A172 (cell line): ENCODE results near the gene RNF182. TPM values are rescaled to one million over a fixed set of nuclear protein-coding genes. Genes with fewer than 3 reads are reported as not detected.
"Not testable (repeated sequence)": the region's sequence is repeated elsewhere in the genome, so short reads cannot be mapped to it uniquely, and the experiment has no call there.

Source experiments
- DNase-seq: peaks from one replicate; pipeline ENCODE4 v3.0.0-alpha.2; 2015; ENCODE audit warnings: low spot score
- total RNA-seq: library from RNA; depleted of rRNA; stranded (reverse); fragments of >200 nt; shearing (Covaris generic); gene quantifications from 2 replicates; pipeline ENCODE4 v1.2.3, GENCODE V29; 2014

RNF182 gene
- total RNA-seq, 1 experiment from 2014 or later: 13.0 TPM

- DNase-seq: no peak
Measured at GRCh38 chr6:13965582-13966127, 40.9 kb downstream of the RNF182 start.

- no peak for DNase-seq
Measured at GRCh38 chr6:13971303-13971702, 46.6 kb downstream of the RNF182 start.

GRCh38 chr6:13972602-13973001, 47.9 kb downstream of the RNF182 start:
- DNase-seq: not testable (repeated sequence)

- DNase-seq: not testable (repeated sequence)
Measured at GRCh38 chr6:13973422-13973821, 48.7 kb downstream of the RNF182 start.

GRCh38 chr6:13978102-13978640, 53.4 kb downstream of the RNF182 start:
- DNase-seq: no peak

DNA sequence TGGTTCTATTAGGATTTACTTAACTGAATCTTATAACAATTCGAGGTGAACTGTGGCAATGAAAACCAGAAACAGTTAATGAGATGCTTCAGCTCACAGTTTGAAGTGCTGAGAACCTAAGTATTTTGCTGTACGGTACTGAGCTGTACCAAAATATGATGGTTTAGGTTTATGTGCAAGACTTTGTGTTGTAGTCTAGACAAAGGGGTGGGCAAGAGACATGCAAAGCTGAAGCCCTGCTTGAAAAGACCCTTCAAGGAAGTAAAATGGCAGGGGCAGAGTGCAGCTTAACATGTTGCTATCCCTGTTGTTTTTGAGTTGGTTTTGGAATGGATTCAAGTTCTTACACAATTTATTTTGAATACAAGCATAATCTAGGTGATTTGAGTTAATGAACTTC, 54.0 kb downstream of the RNF182 start:
- no peak for DNase-seq

DNA sequence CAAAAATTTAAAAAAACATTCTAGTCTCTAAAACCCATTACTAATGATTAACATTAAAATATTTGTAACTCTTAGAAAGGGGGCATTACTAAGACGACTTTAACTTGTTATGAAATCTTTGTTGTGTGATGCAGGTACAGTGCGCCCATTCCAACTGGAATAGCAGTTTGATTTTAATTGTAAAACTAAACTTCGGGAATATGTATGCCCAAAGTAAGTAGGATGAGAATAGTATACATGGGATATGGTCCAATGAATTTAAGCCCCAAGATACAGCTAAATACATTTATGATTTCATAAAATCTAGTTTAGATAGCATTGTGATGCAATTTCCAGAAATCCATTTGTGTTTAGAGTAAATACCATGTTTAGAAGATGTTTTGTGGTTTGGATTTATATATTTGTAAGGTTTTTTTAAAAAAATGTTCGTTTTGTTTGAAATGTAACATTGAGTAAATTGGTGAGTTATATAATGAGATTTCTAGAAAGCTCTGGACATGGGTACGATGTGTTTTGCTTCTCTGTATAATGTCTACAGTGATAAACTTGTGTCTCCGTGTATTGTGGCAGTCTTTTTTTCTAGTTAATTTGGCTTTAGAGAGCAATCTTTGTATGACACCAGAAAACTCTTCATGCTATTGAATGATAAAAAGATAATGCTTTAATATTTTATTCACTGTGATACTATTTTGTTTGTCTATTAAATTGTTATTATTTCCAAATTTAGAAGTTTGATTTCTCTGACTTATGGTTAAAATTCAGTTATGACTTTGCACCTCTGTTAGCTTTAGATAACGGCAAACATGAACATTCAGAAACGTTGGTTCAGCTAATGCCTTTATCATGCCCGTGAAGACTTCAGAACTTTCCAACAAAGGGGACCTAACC, 54.8 kb downstream of the RNF182 start:
- no peak for DNase-seq

DNA sequence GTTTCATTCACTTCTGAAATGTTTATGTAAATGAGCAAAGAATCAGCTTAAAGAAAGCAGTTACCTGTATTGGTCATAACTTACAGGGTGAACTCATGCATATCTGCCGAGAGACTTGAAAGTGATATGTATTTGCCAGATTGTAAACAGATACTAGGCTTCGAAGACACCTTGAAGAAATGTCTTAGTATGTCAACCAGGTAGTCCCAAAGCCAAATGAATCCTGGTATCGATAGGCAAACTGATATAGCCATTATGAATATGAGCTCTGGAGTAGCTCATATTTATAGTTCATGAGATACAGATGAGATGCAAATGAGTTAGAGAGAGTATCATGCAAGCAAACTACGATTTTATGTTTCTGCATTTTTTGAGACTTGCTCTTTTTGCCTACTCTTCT, 55.8 kb downstream of the RNF182 start:
- DNase-seq: no peak

GRCh38 chr6:13985663-13986325, 61.0 kb downstream of the RNF182 start:
- DNase-seq: no peak

DNA sequence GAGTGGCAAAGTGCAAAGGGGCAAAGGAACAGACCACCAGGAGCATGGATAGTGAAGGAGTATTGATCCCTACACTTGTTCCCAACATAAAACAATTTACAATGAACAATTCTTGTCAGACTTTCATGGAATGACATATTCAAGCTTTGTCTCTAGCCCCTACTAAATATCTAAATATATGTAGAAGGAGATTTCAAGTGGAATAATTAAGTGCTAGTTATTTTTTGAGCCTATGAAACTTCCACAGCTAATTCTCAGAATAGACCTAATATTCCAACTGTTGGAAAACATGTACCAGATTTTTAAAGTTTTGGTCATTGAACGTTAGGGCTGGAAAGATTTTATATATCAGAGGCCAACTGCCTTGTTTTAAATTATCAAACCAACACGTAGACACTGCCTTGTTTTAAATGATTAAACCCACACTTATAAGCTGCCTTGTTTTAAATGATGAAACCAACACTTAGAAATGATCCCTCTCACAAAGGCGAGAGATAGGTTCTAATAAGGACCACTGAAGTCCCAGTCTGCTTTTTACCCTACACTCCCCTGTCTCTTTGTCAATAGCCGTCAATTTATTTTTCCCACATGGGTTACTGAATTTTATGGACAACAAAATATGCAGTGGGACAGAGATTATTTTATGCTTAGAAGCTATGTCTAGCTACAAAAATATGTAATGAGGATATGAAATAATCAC, 62.1 kb downstream of the RNF182 start:
- DNase-seq: no peak

DNA sequence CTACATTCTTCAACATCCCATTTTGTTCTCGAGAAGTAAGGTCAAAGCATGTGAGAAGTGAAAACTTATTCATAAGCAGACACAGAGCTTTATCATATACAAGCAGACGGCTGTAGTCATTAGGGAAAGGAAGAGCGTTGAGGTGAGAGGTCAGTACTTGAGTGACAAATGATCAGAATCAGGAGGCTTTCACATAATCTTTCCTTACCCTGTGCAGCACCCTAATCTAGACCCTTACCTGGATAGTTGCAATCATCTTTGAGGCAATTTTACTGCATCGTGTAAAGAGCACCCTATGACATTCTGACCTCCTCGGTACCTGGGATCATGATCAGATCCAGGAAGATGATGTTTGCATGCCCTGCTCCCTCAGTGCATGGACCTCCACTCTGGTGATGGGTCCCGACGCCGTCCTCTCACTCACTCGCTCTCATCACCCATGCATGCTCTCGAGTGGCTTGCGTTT, 62.7 kb downstream of the RNF182 start:
- DNase-seq: no peak

DNA sequence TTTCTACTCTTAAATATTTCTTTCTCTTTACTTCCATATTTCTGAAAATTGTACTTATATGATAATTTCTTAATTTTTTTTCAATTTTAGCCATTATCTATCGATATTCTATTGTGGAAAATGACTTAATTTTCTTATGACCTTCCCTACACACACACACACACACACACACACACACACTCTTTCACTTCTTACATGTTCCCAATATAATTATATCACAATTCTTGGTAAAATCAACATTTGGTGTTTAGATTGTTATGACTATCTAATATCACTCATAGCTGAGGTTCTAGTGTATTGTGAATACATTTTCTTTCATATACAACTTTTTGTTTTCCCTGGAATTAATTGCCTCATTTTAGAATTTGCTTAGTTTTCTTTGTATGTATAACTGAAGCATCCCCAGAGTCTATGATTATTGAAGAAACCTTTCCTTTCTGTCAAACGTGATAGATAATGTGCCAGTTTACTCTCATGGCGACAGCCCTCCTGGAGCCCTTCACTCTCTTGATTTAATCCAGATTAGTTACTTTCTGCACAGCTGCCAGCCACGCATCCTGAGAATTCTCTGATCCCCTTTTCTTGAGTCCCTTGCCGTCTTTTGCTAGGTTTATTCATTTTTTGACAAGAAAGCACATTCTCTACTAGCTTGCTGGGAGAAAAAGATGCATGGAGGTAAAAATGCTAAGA, 63.4 kb downstream of the RNF182 start:
- DNase-seq: no peak

GRCh38 chr6:13988908-13989307, 64.2 kb downstream of the RNF182 start:
- no peak for DNase-seq

DNA sequence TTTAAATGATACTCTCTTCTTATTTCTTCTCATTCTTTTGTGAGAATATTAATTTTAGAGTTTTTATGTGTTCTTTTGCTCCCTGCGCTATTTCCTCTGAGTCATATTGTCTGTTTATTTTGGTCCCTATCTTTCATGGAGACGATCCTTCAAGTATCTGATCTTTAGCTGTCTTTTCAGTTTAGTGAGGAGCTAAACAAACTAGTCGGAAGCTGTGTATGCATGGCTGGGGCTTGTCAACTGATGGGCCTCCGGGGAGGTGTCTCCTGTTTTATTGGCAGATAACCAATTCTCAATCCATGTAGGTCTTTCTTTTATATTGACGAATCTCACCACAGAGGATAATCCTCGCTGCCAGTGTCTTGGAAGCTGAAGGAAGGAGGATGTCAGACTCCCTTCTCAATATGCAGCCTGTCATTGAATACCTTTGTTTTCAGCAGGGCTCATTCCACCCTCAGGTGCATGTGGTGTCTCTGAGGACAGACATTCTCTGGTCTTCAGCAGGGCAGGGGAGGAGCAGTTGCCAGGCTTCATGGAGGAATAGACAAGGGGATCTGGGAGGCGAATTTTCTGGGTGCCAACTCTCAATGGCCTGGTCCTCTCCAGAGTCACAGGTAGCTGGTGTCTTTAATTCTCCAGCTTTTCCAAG, 64.9 kb downstream of the RNF182 start:
- no peak for DNase-seq

GRCh38 chr6:13990796-13991195, 66.0 kb downstream of the RNF182 start:
- no peak for DNase-seq

- no peak for DNase-seq
Measured at GRCh38 chr6:13991393-13991792, 66.6 kb downstream of the RNF182 start.

GRCh38 chr6:13992417-13993055, 67.8 kb downstream of the RNF182 start:
- peak; percentile 71 for DNase-seq

DNA sequence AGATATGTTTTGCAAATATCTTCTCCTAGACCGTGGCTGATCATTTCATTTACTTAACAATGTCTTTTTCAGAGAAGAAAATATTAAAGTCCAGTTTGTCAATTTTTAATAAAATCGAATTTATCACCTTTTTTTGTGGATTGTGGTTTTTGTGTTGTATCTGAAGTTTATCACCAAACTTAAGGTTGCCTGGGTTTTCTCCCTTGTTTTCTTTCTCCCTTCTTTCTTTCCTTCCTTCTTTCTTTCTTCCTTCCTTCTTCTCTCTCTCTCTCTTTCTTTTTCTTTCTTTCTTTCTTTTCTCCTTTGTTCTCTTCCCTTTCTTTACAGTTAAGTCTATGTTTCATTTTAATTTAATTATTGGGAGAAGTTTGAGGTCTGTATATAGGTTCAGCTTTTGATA, 68.7 kb downstream of the RNF182 start:
- no peak for DNase-seq

- no peak for DNase-seq
Measured at GRCh38 chr6:13998356-13998755, 73.6 kb downstream of the RNF182 start.

- no peak for DNase-seq
Measured at GRCh38 chr6:14000901-14001300, 76.1 kb downstream of the RNF182 start.
